Suprapubic skin (tissue), 4 donors: ENCODE data around the gene RNPS1.

Experiments
- CTCF ChIP-seq, 2 donors: fragments of 200-600 bp in 1 of 2; fragments of 450-650 bp in 1 of 2; sonication (generic) in 1 of 2; IDR thresholded peaks; one replicate each; pipeline ENCODE4 v1.5.1; 2016 to 2019; ENCODE audit warnings: antibody characterized with exemption in 2 of 2, mild to moderate bottlenecking in 1 of 2, moderate library complexity in 1 of 2
- POLR2A ChIP-seq, 2 donors: fragments of 450-650 bp; IDR thresholded peaks; one replicate each; pipeline ENCODE4 v1.6.1; 2017; ENCODE audit warnings: antibody characterized with exemption in 2 of 2, mild to moderate bottlenecking in 2 of 2, moderate library complexity in 2 of 2
- POLR2AphosphoS5 ChIP-seq, 3 donors: sonication (generic); formaldehyde crosslinking; IDR thresholded peaks; one replicate each; pipeline ENCODE4 v1.6.1; 2017; ENCODE audit warnings: antibody characterized with exemption in 3 of 3

DNA sequence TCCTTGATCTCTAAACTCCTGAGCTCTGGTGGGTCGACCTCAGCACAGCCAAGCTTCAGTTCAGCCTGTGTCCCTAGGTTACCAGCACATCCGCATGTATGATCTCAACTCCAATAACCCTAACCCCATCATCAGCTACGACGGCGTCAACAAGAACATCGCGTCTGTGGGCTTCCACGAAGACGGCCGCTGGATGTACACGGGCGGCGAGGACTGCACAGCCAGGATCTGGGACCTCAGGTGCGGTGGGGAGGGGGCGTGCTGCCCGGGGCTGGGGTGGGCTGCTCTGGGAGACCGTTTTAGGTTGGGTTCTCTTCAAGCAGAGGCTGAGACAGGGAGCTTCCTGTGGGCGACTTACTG, 61.5 kb downstream of the RNPS1 start:
- TF ChIP-seq CTCF (IDR thresholded peaks at IDR 0.05) (no peak), POLR2AphosphoS5 (IDR thresholded peaks at IDR 0.05) (no peak), POLR2A (IDR thresholded peaks at IDR 0.05) (no peak)
